ENCODE results near the gene PPP4R2.

Gene PPP4R2

DNA sequence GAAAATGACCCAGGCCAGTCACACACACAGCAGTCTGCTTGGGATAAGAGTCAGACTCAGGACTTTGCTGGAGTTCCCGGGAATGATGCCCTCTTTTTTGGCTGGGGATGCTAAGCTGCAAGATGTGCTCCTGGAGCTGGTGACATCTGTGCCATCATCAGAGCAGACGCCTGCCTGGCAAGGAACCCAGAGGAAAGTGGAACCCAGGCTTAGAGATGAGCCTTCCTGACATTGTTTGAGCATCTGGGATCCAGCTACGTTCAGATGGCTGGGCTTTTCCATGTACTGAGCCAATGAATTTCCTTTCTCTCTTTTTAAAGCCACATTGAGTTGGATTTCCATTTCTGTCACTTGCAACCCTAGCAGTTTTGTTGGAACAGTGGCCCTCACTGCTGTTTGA, 118.1 kb downstream of the PPP4R2 start:
- no peak for DNase-seq (ENCODE audit: low read depth, low spot score)

DNA sequence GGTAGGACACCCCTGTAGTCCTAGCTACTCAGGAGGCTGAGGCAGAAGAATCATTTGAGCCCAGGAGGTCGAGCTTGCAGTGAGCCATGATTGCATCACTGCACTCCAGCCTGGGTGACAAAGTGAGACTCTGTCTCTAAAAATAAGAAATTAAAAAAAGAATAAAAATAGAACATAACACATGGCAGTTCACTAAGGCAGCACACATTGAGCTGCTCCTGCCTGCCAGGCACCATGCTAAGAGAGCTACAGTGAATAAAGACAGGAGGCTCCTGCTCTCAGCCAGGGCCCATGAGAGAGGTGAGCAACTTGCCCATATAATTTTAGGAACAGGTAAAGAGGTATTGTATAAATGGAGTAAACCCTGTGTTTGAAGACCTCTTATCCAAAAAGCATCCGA, 119.2 kb downstream of the PPP4R2 start:
- DNase-seq (ENCODE audit: low read depth, low spot score): no peak
